Upper lobe of right lung (tissue), 1 donor: Measurements from ENCODE around the gene STXBP3. TPM values are rescaled to one million over a fixed set of nuclear protein-coding genes. Genes with fewer than 3 reads are reported as not detected.

Experiments
- ATAC-seq: fragments of 200-7000 bp; cut with Tn5 transposase; one replicate; pipeline ENCODE4 v1.9.1; 2020; ENCODE audit warnings: mild to moderate bottlenecking, moderate library complexity
- DNase-seq: peaks from one replicate; pipeline ENCODE4 v3.0.0-alpha.2; 2020
- H3K27ac ChIP-seq: fragments of 200-600 bp; one replicate; pipeline ENCODE4 v1.8.0; 2022
- H3K27me3 ChIP-seq: fragments of 200-600 bp; one replicate; pipeline ENCODE4 v1.8.0; 2022; ENCODE audit warnings: mild to moderate bottlenecking
- H3K36me3 ChIP-seq: fragments of 200-600 bp; one replicate; pipeline ENCODE4 v1.8.0; 2022
- H3K4me1 ChIP-seq: fragments of 200-600 bp; one replicate; pipeline ENCODE4 v1.8.0; 2022
- H3K4me3 ChIP-seq: fragments of 200-600 bp; one replicate; pipeline ENCODE4 v1.8.0; 2022; ENCODE audit warnings: mild to moderate bottlenecking
- H3K9me3 ChIP-seq: fragments of 200-600 bp; one replicate; pipeline ENCODE4 v1.8.0; 2022
- CTCF ChIP-seq: fragments of 200-600 bp; IDR thresholded peaks from one replicate; pipeline ENCODE4 v1.8.0; 2022; ENCODE audit warnings: antibody characterized with exemption
- intact Hi-C: fragments of 100-400 bp; cut with DNase I; formaldehyde crosslinking; loops from one replicate; pipeline ENCODE4 v1.11.0; 2022
- total RNA-seq: library from RNA; stranded (reverse); fragmentation: NEBNext Ultra II Directional; extraction: Animal tissue kit (Norgen Biotek cat#: 25700); gene quantifications from one replicate; pipeline ENCODE4 v1.2.1, GENCODE V29; 2021
- donor health status: DM: no; HTN: yes; CAD: no; lungs with severe emphysema.

STXBP3 gene
- total RNA-seq, 1 donor from 2014 or later, result 54.1 TPM

GRCh38 chr1:108704496-108704895, 42.0 kb upstream of the STXBP3 start:
- Histone ChIP-seq H3K9me3 (no peaks in the 10 kb centered on the region), H3K27me3 (no peaks in the 10 kb centered on the region), H3K4me1 (peaks cover 8% of the 10 kb centered on the region), H3K36me3 (peaks cover 34% of the 10 kb centered on the region), H3K27ac (no peak overlapping the region), H3K4me3 (no peak overlapping the region)
- ATAC-seq, result no peak
- no peak for TF ChIP-seq CTCF
- no peak for DNase-seq
- intact Hi-C loops, result no loop called here

- H3K27ac ChIP-seq, result no peak overlapping the region
- intact Hi-C loops, result no loop called here
Observed at GRCh38 chr1:108706643-108707042, 39.8 kb upstream of the STXBP3 start.

GRCh38 chr1:108708691-108709660, 37.5 kb upstream of the STXBP3 start:
- no peak for DNase-seq
- no peaks in the 10 kb centered on the region for H3K9me3 ChIP-seq
- no peak overlapping the region for H3K27ac ChIP-seq
- no peaks in the 10 kb centered on the region for H3K36me3 ChIP-seq
- H3K27me3 ChIP-seq, result no peaks in the 10 kb centered on the region
- TF ChIP-seq CTCF, result peak; percentile 35
- no peak overlapping the region for H3K4me3 ChIP-seq
- ATAC-seq, result peak; percentile 88
- intact Hi-C loops, result no loop called here
- peaks cover 8% of the 10 kb centered on the region for H3K4me1 ChIP-seq

More at GRCh38 chr1:108706643-108707042, 39.8 kb upstream of the STXBP3 start:
- no peak for DNase-seq
- peaks cover 12% of the 10 kb centered on the region for H3K36me3 ChIP-seq
- no peak for TF ChIP-seq CTCF
- no peak for ATAC-seq
- no peaks in the 10 kb centered on the region for H3K9me3 ChIP-seq
- peaks cover 8% of the 10 kb centered on the region for H3K4me1 ChIP-seq
- no peaks in the 10 kb centered on the region for H3K27me3 ChIP-seq
- no peak overlapping the region for H3K4me3 ChIP-seq

GRCh38 chr1:108712606-108713150, 33.8 kb upstream of the STXBP3 start, which contains the start of gene FNDC7:
Gene FNDC7 (plus strand): TSS chr1:108712908. CDS start chr1:108712934, 26 bp downstream.
- Histone ChIP-seq H3K4me1 (no peaks in the 10 kb centered on the region), H3K4me3 (no peak within 1 kb of the TSS), H3K27me3 (no peaks in the 10 kb centered on the region), H3K9me3 (no peaks in the 10 kb centered on the region), H3K27ac (no peak within 1 kb of the TSS), H3K36me3 (no peaks in the 10 kb centered on the region)
- DNase-seq (no peak), ATAC-seq (no peak)
- no peak for TF ChIP-seq CTCF
- intact Hi-C loops, result no loop called here

- ATAC-seq (no peak), DNase-seq (no peak)
- Histone ChIP-seq H3K4me3 (no peak overlapping the region), H3K36me3 (no peaks in the 10 kb centered on the region), H3K4me1 (no peaks in the 10 kb centered on the region), H3K9me3 (no peaks in the 10 kb centered on the region), H3K27me3 (no peaks in the 10 kb centered on the region), H3K27ac (no peak overlapping the region)
- intact Hi-C loops, result no loop called here
- TF ChIP-seq CTCF, result no peak
Observed at GRCh38 chr1:108715932-108716331, 30.5 kb upstream of the STXBP3 start.
